GM18870 (cell line): ENCODE measurements around the gene ABHD8.

Source experiments
- ATAC-seq: cut with Tn5 transposase; IDR thresholded peaks from one replicate; pipeline ENCODE4 v1.9.1; 2021; ENCODE audit warnings: moderate library complexity; ENCODE audit not compliant: unreplicated experiment

Gene ABHD8

GRCh38 chr19:17243830-17244617, 59.2 kb downstream of the ABHD8 start:
- no peak for ATAC-seq

- ATAC-seq, result no peak
These were observed 59.9 kb downstream of the ABHD8 start for GRCh38 chr19:17243211-17243829.

- ATAC-seq, result no peak
These were observed 60.6 kb downstream of the ABHD8 start for GRCh38 chr19:17242431-17243208.
